ENCODE data around the gene CTBP1.

Gene CTBP1

GRCh38 chr4:1227816-1228215, 21.1 kb downstream of the CTBP1 start:
- H3K4me3 Mint-ChIP-seq = no peak overlapping the region

GRCh38 chr4:1226598-1226997, 22.3 kb downstream of the CTBP1 start:
- Mint-ChIP-seq H3K9me3 (no peaks in the 10 kb centered on the region), H3K4me1 (no peaks in the 10 kb centered on the region), H3K4me3 (no peak overlapping the region), H3K27ac (peak overlapping the region in 1 of 3 experiments; percentile 65), H3K36me3 (ENCODE audit: low read depth) (peaks cover 45% of the 10 kb centered on the region), H3K27me3 (ENCODE audit: low read depth) (no peaks in the 10 kb centered on the region)
- no peak for TF ChIP-seq CTCF (IDR thresholded peaks at IDR 0.05; ENCODE audit: unreplicated experiment in 3 of 3)

More at GRCh38 chr4:1227816-1228215, 21.1 kb downstream of the CTBP1 start:
- H3K4me1 Mint-ChIP-seq = peaks cover 5% of the 10 kb centered on the region
- H3K36me3 Mint-ChIP-seq (ENCODE audit: low read depth) = peaks cover 53% of the 10 kb centered on the region
- TF ChIP-seq CTCF (IDR thresholded peaks at IDR 0.05; ENCODE audit: unreplicated experiment in 3 of 3) = no peak
- H3K27ac Mint-ChIP-seq = peak overlapping the region in 2 of 3 experiments; percentile 44 to 65
- no peaks in the 10 kb centered on the region for H3K27me3 Mint-ChIP-seq (ENCODE audit: low read depth)
- H3K9me3 Mint-ChIP-seq = no peaks in the 10 kb centered on the region

DNA sequence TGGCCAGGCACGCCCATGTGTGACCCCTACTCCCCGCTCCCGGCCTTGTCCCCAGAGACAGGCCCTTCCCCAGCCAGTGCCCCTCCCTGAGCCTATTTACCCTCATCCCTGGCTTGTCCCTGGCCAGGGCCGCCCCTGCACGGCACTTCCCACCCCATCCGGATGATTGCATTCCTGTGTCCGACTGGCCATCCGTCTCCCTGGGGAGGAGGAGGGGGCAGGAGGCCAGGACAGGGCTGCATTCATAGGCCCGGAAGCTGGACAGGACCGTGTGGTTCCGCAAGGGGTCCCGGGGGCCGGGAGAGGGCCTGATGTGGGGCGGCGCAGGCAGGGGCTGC, 22.8 kb downstream of the CTBP1 start:
- no peak overlapping the region for H3K4me3 Mint-ChIP-seq
- no peaks in the 10 kb centered on the region for H3K27me3 Mint-ChIP-seq (ENCODE audit: low read depth)
- peaks cover 47% of the 10 kb centered on the region for H3K36me3 Mint-ChIP-seq (ENCODE audit: low read depth)
- H3K27ac Mint-ChIP-seq = peak overlapping the region in 2 of 3 experiments; percentile 18 to 70
- no peak for TF ChIP-seq CTCF (IDR thresholded peaks at IDR 0.05; ENCODE audit: unreplicated experiment in 3 of 3)
- H3K4me1 Mint-ChIP-seq = peaks cover 4% of the 10 kb centered on the region
- no peaks in the 10 kb centered on the region for H3K9me3 Mint-ChIP-seq

DNA sequence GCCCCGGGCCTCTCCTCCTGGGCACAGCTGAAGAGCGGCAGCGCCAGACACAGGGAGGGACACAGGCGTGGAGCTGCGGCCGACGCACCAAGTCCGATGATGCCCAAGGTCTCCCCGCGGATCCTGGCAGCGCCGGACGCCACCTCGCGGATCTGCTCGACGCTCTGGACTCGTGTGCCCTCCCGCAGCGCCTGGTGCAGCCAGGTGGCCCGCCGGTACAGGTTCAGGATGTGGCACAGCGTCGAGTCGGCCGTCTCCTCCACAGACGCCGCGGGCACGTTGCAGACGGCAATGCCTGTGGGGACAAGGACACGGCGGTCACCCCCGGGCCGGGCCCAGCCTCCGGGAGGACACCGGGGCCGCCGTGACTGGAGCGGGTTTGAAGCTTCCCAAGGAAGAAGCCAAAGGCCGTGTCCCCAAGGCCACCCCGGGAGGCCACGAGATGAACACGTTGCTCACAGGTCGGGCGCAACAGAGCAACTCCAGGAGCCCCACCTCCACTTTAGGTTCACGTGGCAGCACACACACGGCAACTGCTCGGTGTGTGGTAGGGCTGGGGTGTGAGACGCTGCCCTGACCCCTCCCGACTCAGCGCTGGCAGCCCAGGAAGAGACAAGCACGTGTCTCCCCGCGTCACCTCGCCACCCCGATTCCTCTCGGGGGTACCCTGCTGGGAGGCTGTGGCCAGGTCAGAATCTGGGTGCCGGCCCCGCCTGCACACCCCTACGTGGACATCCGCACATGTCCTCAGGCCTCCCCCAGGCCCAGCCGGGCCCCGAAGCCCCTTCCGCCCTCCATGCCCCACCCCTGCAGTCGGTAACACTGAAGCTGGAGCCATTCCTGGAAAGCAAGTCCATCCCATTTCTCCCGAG, 23.4 kb downstream of the CTBP1 start:
- no peaks in the 10 kb centered on the region for H3K9me3 Mint-ChIP-seq
- H3K36me3 Mint-ChIP-seq (ENCODE audit: low read depth) = peaks cover 49% of the 10 kb centered on the region
- no peaks in the 10 kb centered on the region for H3K27me3 Mint-ChIP-seq (ENCODE audit: low read depth)
- TF ChIP-seq CTCF (IDR thresholded peaks at IDR 0.05; ENCODE audit: unreplicated experiment in 3 of 3) = no peak
- no peak overlapping the region for H3K4me3 Mint-ChIP-seq
- peak overlapping the region in 2 of 3 experiments; percentile 18 to 70 for H3K27ac Mint-ChIP-seq
- H3K4me1 Mint-ChIP-seq = peaks cover 6% of the 10 kb centered on the region

GRCh38 chr4:1223841-1224809, 24.8 kb downstream of the CTBP1 start:
- Mint-ChIP-seq H3K36me3 (ENCODE audit: low read depth) (peaks cover 53% of the 10 kb centered on the region), H3K27ac (peak overlapping the region in 2 of 3 experiments; percentile 41 to 59), H3K27me3 (ENCODE audit: low read depth) (no peaks in the 10 kb centered on the region), H3K4me3 (no peak overlapping the region), H3K4me1 (peaks cover 10% of the 10 kb centered on the region), H3K9me3 (no peaks in the 10 kb centered on the region)
- no peak for TF ChIP-seq CTCF (IDR thresholded peaks at IDR 0.05; ENCODE audit: unreplicated experiment in 3 of 3)
